PC-9 (cell line): ENCODE results near the gene LSP1.

Experiments
- EZH2 ChIP-seq: fragments of 200-600 bp; sonication (generic); IDR thresholded peaks from 2 replicates; pipeline ENCODE4 v1.8.0; 2017; ENCODE audit warnings: antibody characterized with exemption, low read depth
- TF ChIP-seq, protein P1 (sequence below): fragments of 200-600 bp; sonication (generic); conservative IDR thresholded peaks from 2 replicates; pipeline ENCODE4 v1.6.1; 2017; ENCODE audit warnings: mixed run types, antibody characterized with exemption, mild to moderate bottlenecking, moderate library complexity

DNA sequence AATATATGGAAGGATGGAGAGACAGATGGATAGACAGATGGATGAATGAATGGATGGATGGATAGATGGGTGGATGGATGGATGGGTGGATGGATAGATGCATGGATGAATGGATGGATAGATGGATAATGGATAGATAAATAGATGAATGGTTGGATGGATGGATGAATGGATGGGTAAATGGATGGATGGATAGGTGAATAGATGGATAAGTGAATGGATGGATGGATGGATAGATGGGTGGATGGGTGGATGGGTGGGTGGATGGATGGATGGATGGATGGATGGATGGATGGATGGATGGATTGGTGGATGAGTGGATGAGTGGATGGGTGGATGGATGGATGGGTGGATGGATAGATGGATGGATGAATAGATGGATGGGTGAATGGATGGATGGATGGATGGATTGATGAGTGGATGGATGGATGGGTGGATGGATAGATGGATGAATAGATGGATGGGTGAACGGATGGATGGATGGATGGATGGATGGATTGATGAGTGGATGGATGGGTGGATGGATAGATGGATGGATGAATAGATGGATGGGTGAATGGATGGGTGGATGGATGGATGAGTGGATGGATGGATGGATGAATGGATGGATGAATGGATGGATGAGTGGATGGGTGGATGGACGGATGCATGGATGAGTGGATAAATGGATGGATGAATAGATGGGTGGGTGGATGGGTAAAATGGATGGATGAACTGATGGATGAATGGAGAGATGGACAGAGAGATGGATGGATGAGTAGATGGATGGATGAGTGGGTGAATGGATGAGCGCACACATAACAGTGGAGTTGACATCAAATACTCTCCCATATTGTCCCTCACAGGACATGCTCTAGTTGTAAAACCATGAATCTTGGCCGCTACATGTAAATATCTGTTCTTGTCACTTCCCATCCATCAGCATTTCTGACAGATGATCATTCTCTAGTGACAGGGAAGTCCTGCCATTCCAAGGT is 8.8 kb downstream of the LSP1 start:
- TF ChIP-seq, protein P1, sequence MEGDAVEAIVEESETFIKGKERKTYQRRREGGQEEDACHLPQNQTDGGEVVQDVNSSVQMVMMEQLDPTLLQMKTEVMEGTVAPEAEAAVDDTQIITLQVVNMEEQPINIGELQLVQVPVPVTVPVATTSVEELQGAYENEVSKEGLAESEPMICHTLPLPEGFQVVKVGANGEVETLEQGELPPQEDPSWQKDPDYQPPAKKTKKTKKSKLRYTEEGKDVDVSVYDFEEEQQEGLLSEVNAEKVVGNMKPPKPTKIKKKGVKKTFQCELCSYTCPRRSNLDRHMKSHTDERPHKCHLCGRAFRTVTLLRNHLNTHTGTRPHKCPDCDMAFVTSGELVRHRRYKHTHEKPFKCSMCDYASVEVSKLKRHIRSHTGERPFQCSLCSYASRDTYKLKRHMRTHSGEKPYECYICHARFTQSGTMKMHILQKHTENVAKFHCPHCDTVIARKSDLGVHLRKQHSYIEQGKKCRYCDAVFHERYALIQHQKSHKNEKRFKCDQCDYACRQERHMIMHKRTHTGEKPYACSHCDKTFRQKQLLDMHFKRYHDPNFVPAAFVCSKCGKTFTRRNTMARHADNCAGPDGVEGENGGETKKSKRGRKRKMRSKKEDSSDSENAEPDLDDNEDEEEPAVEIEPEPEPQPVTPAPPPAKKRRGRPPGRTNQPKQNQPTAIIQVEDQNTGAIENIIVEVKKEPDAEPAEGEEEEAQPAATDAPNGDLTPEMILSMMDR: no peak
- no peak for TF ChIP-seq EZH2
